OCI-LY7 (cell line): Measurements from ENCODE around the gene ARIH2.

ENCODE experiments used
- EZH2phosphoT487 ChIP-seq: fragments of 200-600 bp; sonication (generic); IDR thresholded peaks from 2 replicates; pipeline ENCODE4 v1.6.1; 2018; ENCODE audit warnings: low read depth, borderline replicate concordance, mild to moderate bottlenecking, mixed run types, antibody characterized with exemption, low read length, moderate library complexity, mixed read lengths
- TF ChIP-seq, protein P1 (sequence below): fragments of 200-600 bp; sonication (generic); conservative IDR thresholded peaks from 2 replicates; pipeline ENCODE4 v1.5.1; 2014; ENCODE audit warnings: mild to moderate bottlenecking, antibody characterized with exemption, low read length, moderate library complexity, mixed read lengths

DNA sequence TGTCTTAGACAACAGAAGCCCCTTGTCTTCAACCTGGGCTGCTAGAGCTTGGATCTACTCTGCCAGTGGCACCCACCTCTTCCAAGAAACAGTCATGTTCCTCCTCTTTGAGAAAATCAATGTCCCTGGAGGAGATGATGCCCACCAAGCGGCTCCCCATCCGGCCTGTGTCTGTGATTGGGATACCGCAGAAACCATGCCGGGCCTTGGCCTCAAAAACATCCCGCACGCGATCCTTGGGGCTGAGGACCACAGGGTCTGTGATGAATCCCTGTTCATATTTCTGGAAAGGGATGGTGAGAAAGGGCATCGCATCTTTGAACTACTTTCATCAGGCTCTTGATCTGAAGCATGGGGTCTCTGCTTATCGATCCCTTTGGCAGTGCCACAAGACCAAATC is 109.0 kb downstream of the ARIH2 start:
- TF ChIP-seq, protein P1, sequence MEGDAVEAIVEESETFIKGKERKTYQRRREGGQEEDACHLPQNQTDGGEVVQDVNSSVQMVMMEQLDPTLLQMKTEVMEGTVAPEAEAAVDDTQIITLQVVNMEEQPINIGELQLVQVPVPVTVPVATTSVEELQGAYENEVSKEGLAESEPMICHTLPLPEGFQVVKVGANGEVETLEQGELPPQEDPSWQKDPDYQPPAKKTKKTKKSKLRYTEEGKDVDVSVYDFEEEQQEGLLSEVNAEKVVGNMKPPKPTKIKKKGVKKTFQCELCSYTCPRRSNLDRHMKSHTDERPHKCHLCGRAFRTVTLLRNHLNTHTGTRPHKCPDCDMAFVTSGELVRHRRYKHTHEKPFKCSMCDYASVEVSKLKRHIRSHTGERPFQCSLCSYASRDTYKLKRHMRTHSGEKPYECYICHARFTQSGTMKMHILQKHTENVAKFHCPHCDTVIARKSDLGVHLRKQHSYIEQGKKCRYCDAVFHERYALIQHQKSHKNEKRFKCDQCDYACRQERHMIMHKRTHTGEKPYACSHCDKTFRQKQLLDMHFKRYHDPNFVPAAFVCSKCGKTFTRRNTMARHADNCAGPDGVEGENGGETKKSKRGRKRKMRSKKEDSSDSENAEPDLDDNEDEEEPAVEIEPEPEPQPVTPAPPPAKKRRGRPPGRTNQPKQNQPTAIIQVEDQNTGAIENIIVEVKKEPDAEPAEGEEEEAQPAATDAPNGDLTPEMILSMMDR, result no peak
- no peak for TF ChIP-seq EZH2phosphoT487
